Endodermal cell (in vitro differentiated cells): ENCODE data around the gene MRPL45. TPM values are rescaled to one million over a fixed set of nuclear protein-coding genes. Genes with fewer than 3 reads are reported as not detected.

Source experiments
- DNase-seq: peaks from one replicate; pipeline ENCODE4 v3.0.0-alpha.2; 2017
- H3K27ac ChIP-seq: 2 replicates; pipeline ENCODE4 v1.5.1; 2013; ENCODE audit warnings: mild to moderate bottlenecking, low read depth, low read length, moderate library complexity
- H3K27me3 ChIP-seq: 2 replicates; pipeline ENCODE4 v1.6.1; 2013; ENCODE audit warnings: mild to moderate bottlenecking, low read length, moderate library complexity; ENCODE audit not compliant: insufficient read depth, control insufficient read depth, poor library complexity, severe bottlenecking
- H3K36me3 ChIP-seq: 2 replicates; pipeline ENCODE4 v1.7.0; 2013; ENCODE audit warnings: mild to moderate bottlenecking, low read length, moderate library complexity; ENCODE audit not compliant: control insufficient read depth, insufficient read depth
- H3K4me1 ChIP-seq: one replicate; pipeline ENCODE4 v1.7.0; 2013; ENCODE audit warnings: low read length; ENCODE audit not compliant: control insufficient read depth, insufficient read depth
- H3K4me3 ChIP-seq: 2 replicates; pipeline ENCODE4 v1.5.1; 2013; ENCODE audit warnings: mild to moderate bottlenecking, low read length, moderate library complexity
- H3K9ac ChIP-seq: 2 replicates; pipeline ENCODE4 v1.6.1; 2013; ENCODE audit warnings: mild to moderate bottlenecking, low read length, moderate library complexity; ENCODE audit not compliant: poor library complexity, severe bottlenecking; ENCODE audit errors: extremely low read depth
- H3K9me3 ChIP-seq: 2 replicates; pipeline ENCODE4 v1.6.1; 2013; ENCODE audit warnings: mild to moderate bottlenecking, low read length, moderate library complexity; ENCODE audit not compliant: control insufficient read depth
- H3K27ac Mint-ChIP-seq: 2 replicates; pipeline ENCODE4 v1.8.0; 2020; ENCODE audit warnings: mixed read lengths
- H3K27me3 Mint-ChIP-seq: 2 replicates; pipeline ENCODE4 v1.8.0; 2021; ENCODE audit warnings: mild to moderate bottlenecking, mixed read lengths; ENCODE audit not compliant: insufficient read depth
- H3K36me3 Mint-ChIP-seq: 2 replicates; pipeline ENCODE4 v1.8.0; 2020; ENCODE audit warnings: low read depth, mixed read lengths
- H3K4me1 Mint-ChIP-seq: 2 replicates; pipeline ENCODE4 v1.8.0; 2020; ENCODE audit warnings: mixed read lengths
- H3K4me3 Mint-ChIP-seq: 2 replicates; pipeline ENCODE4 v1.8.0; 2020; ENCODE audit warnings: mild to moderate bottlenecking, moderate library complexity, mixed read lengths
- H3K9me3 Mint-ChIP-seq: 2 replicates; pipeline ENCODE4 v1.8.0; 2020; ENCODE audit warnings: mild to moderate bottlenecking, mixed read lengths
- CTCF ChIP-seq: fragments of 200-600 bp; sonication (generic); conservative IDR thresholded peaks from 2 replicates; pipeline ENCODE4 v1.5.0; 2021; ENCODE audit warnings: antibody characterized with exemption, mild to moderate bottlenecking
- WGBS, 2 experiments: methylation state at CpG; one replicate each; pipeline versions ENCODE4 v1.1.5 to v1.1.7; 2013; ENCODE audit warnings: missing lambda C conversion rate in 2 of 2, mixed read lengths in 1 of 2; ENCODE audit not compliant: insufficient coverage in 1 of 2, insufficient read length in 1 of 2; 5-methylcytosine and 5-hydroxymethylcytosine counted together
- total RNA-seq, 2 donors: library from RNA; stranded (reverse); fragmentation: NEBNext Ultra II Directional in 1 of 2; extraction: Animal tissue kit (Norgen Biotek cat#: 25700) in 1 of 2; gene quantifications; 2 replicates in 1 of 2; 3 replicates in 1 of 2; pipeline ENCODE4 v1.2.1, GENCODE V29; 2021

The MRPL45 gene
- total RNA-seq, 2 donors from 2014 or later: 48.8 to 51.9 TPM

- no peak overlapping the region for H3K4me3 ChIP-seq
- H3K36me3 ChIP-seq: no peaks in the 10 kb centered on the region
- Mint-ChIP-seq H3K9me3 (no peaks in the 10 kb centered on the region), H3K4me3 (no peak overlapping the region), H3K4me1 (peaks cover 8% of the 10 kb centered on the region), H3K27ac (no peak overlapping the region), H3K36me3 (no peaks in the 10 kb centered on the region), H3K27me3 (peaks cover 4% of the 10 kb centered on the region)
- H3K27ac ChIP-seq: no peak overlapping the region
- peaks cover 4% of the 10 kb centered on the region for H3K4me1 ChIP-seq
- H3K9ac ChIP-seq: no peak overlapping the region
- H3K9me3 ChIP-seq: no peaks in the 10 kb centered on the region
- WGBS, 2 experiments: 92 to 95% methylated on average over 14 to 23 of the region's 23 CpGs
- H3K27me3 ChIP-seq: no peaks in the 10 kb centered on the region
- DNase-seq: peak; percentile 68
- TF ChIP-seq CTCF: no peak
Observed at GRCh38 chr17:38330941-38331411, 34.0 kb downstream of the MRPL45 start.

- Mint-ChIP-seq H3K4me3 (no peak overlapping the region), H3K27ac (no peak overlapping the region), H3K36me3 (no peaks in the 10 kb centered on the region), H3K9me3 (no peaks in the 10 kb centered on the region), H3K27me3 (peaks cover 4% of the 10 kb centered on the region), H3K4me1 (peaks cover 8% of the 10 kb centered on the region)
- no peaks in the 10 kb centered on the region for H3K36me3 ChIP-seq
- TF ChIP-seq CTCF: no peak
- H3K27me3 ChIP-seq: no peaks in the 10 kb centered on the region
- H3K27ac ChIP-seq: no peak overlapping the region
- DNase-seq: no peak
- WGBS, 2 experiments: 92 to 100% methylated on average over 1 to 7 of the region's 7 CpGs
- H3K9ac ChIP-seq: no peak overlapping the region
- H3K9me3 ChIP-seq: no peaks in the 10 kb centered on the region
- no peaks in the 10 kb centered on the region for H3K4me1 ChIP-seq
- no peak overlapping the region for H3K4me3 ChIP-seq
Observed at GRCh38 chr17:38332735-38333134, 35.8 kb downstream of the MRPL45 start.

GRCh38 chr17:38333635-38334295 is 36.8 kb downstream of the MRPL45 start:
- WGBS, 2 experiments: 53 to 83% methylated on average over 4 to 12 of the region's 12 CpGs
- H3K36me3 ChIP-seq: no peaks in the 10 kb centered on the region
- H3K27me3 ChIP-seq: no peaks in the 10 kb centered on the region
- Mint-ChIP-seq H3K9me3 (no peaks in the 10 kb centered on the region), H3K4me3 (no peak overlapping the region), H3K36me3 (no peaks in the 10 kb centered on the region), H3K4me1 (peaks cover 8% of the 10 kb centered on the region), H3K27me3 (peaks cover 2% of the 10 kb centered on the region), H3K27ac (no peak overlapping the region)
- peak; percentile 99 for DNase-seq
- H3K4me1 ChIP-seq: no peaks in the 10 kb centered on the region
- H3K9me3 ChIP-seq: no peaks in the 10 kb centered on the region
- H3K27ac ChIP-seq: no peak overlapping the region
- H3K9ac ChIP-seq: no peak overlapping the region
- peak; percentile 97 for TF ChIP-seq CTCF
- no peak overlapping the region for H3K4me3 ChIP-seq
